Lower leg skin (tissue), 3 donors: ENCODE results near the gene COL6A2.

Experiments used
- CTCF ChIP-seq, 3 donors: fragments of 450-650 bp; IDR thresholded peaks; one replicate each; pipeline ENCODE4 v1.5.1; 2016; ENCODE audit warnings: antibody characterized with exemption in 3 of 3, mild to moderate bottlenecking in 3 of 3, moderate library complexity in 2 of 3
- POLR2A ChIP-seq, 2 donors: fragments of 450-650 bp; IDR thresholded peaks; one replicate each; pipeline ENCODE4 v1.6.1; 2016 to 2017; ENCODE audit warnings: antibody characterized with exemption in 2 of 2, mild to moderate bottlenecking in 1 of 2, moderate library complexity in 1 of 2

- no peak for TF ChIP-seq CTCF (IDR thresholded peaks at IDR 0.05)
- TF ChIP-seq POLR2A (IDR thresholded peaks at IDR 0.05) = no peak
Measured at GRCh38 chr21:46122237-46122671, 24.3 kb downstream of the COL6A2 start.
